SIG-M5 treated with dmso at 0.1 percent for 504 hours (cell line): ENCODE measurements around the gene DCLK2.
A peak's percentile ranks its signal among the peaks of the same experiment; 100 is the strongest.

Source experiments
- DNase-seq: peaks from one replicate; lab custom pipeline; 2025; ENCODE audit not compliant: unreplicated experiment; lab: John Stamatoyannopoulos, UW

Gene DCLK2

DNA sequence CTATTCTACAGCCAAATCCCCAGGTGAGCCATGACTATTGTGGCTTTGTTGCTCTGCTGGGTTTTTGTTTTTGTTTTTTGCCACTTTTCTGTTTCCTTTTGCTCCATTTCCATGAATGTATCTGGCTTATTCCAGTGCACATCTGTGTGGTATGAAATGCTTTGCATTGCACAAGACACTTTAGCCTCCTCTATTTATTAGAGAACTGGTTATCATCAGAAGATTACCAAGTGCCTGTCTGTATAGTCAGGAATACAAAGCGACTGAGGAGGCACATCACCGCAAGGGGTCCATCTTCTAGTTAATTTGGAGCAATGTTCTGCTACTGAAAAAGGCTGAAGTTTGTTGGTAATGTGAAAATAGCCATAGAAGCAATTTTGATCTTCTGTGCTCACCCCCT, 120.8 kb downstream of the DCLK2 start:
- DNase-seq, result no peak

DNA sequence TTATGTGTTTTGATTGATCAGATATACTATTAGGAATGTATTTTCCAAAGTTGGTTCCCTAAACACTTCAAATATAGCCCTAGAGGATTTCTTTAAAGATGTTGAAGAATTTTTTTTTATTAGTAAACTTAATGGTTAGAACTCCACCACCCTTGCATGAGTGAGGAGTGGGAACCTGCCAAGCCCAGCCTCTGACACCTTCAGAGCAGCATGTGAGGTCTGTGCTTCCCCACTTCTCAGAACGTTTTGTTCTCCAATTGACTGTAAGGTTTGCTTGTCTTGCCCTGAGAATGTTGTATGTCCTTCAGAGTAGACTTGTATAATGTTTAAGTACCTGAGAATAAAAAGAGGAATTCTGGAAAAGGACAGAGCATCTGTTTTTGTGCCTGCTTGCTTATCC, 126.8 kb downstream of the DCLK2 start:
- DNase-seq, result no peak

GRCh38 chr4:150206265-150206664, 128.0 kb downstream of the DCLK2 start:
- DNase-seq, result no peak

GRCh38 chr4:150206954-150207353, 128.7 kb downstream of the DCLK2 start:
- DNase-seq, result no peak

- DNase-seq, result no peak
Measured at GRCh38 chr4:150207871-150208270, 129.6 kb downstream of the DCLK2 start.

GRCh38 chr4:150209140-150209829, 131.0 kb downstream of the DCLK2 start:
- DNase-seq, result peak; percentile 50

- no peak for DNase-seq
Measured at GRCh38 chr4:150211016-150211415, 132.8 kb downstream of the DCLK2 start.

DNA sequence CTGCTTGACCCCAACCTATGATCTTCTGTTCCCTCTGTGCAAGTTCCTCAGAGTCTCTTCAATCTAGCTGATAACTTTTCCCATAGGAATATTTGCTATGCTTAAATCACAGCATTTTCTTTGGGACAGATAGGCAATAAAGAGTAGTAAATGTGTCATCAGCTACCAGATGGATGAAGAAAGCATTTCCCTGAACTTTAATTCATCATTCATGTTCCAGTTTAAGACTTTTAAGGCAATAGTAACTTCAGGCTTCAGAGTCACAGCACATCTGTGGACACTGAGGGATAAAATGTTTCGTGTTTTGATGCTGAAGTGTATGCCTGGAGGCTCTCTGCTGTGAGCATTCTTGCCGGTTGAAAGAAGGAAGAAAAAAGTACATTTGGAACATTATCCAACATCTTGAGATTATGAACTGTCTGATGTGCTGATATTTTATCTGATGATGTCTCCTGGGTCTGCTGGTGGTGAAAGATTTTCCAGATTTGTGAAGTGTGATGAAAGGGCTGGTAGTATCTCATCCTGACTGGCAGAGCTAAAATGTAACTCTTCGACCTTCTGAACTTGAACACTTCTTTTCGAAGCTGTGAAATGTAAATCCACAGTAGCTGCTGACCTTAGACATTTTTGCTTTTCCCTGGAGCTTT, 133.7 kb downstream of the DCLK2 start:
- no peak for DNase-seq

- DNase-seq, result no peak
Measured at GRCh38 chr4:150212485-150212884, 134.2 kb downstream of the DCLK2 start.

GRCh38 chr4:150212927-150213326, 134.7 kb downstream of the DCLK2 start:
- no peak for DNase-seq

DNA sequence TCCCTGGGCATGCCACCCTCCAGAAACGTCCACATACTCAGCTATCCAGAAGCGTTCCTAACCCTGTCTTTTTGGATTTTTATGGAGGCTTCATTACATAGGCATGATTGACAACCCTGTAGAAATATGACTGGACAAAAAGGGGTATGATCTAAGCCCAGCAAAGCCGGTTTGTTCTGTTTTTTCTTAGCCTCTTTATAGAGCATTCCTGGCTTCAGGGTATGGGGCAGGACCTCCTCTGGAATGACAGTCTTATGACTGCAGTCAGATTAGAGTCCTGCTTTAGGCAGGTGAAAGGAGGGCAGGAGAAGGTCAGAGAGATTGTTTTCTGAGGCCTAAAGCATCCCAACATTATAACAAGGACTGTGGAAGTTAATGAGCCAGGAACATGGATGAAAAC, 137.4 kb downstream of the DCLK2 start:
- DNase-seq, result peak; percentile 54

- DNase-seq, result no peak
Measured at GRCh38 chr4:150216726-150217125, 138.5 kb downstream of the DCLK2 start.

DNA sequence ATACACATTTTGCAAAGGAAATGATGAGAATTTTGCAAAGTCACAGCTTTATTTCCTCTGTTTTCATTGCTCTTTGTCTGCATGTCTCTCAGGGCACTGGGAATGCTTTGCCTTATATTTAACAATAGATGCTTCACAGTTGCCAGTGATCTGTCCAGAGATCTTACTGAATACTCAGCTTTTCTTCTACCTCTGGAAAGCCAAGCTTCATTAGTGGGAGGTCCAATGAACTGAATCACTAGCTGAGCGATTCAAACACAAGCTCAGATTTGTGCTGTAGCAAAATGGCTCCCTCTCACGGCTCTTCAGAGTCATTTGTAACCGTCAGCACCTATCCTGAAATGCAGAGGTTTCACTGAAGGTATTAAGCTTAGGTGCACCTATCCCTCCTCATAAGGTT, 138.9 kb downstream of the DCLK2 start:
- DNase-seq, result no peak

GRCh38 chr4:150217808-150218207, 139.6 kb downstream of the DCLK2 start:
- no peak for DNase-seq

DNA sequence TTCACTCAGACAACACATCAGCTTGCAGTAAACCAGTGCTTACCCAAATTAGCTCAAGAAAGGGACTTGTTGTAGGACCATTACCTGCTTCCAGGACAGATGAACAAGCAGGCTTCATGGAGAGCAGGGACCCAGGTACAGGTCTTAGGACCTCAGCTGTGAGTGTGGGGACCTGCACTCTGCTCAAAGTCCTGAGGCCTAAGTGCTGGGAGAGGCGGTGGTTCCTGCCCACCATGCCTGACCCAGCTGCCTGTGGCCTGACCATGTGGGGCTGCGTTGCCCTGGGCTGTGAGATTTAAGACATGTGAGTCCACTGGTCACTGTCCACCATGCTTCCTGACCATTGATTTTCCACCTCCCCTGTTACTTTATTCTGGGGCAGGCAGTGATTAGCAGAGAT, 140.2 kb downstream of the DCLK2 start:
- no peak for DNase-seq

DNA sequence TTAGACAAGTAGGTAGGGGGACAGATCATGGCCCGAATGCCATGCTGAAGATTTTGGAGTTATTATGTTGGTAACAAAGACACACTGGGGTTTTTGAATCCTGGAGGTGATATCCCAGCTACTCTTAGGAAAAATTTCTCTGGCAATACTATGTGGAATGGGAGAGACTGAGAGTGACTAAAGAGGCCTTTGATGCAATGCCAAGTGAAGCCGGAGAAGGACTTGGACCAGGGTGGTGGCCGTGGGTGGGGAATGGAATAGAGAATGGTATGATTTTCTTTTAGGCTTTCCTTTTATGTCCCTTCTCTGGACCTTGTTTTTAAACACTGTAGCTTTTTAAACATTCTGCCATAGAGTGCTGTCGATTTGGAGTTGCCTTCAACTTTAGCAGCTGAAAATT, 141.6 kb downstream of the DCLK2 start:
- DNase-seq, result no peak

DNA sequence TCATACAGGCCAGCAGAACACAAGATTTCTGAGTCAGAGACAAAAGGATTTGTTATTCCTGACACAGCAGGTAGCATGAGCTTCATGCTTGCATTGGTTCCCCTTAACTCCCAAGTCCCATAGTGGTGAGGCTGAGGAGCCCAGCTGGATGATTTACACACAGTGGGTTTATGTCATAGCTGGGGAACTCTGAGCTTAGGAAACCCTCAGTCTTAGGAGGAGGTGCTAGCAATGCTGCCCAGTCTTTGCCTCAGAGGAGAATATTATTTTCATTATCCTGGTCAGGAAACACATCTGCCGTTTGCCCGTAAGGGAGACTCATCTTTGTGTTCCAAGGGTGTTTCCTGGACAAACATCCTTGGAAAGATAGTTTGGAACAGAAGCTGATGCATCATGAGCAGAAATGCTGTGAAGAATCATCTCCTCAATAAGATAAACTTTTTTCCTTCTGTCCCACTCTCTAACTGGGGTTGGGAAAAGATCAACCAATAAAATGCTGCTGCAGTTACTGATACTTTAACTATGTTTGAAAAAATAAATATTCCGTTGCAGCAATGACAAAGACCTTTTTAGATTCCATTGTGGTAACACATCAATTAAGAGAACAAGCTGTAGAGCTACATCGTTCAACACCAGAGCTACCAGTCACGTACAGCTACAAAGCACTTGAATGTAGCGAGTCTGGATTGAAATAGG, 146.8 kb downstream of the DCLK2 start:
- DNase-seq, result no peak

- no peak for DNase-seq
Measured at GRCh38 chr4:150229520-150229919, 151.3 kb downstream of the DCLK2 start.

- DNase-seq, result no peak
Measured at GRCh38 chr4:150230561-150230960, 152.3 kb downstream of the DCLK2 start.

- DNase-seq, result no peak
Measured at GRCh38 chr4:150231107-150231770, 153.0 kb downstream of the DCLK2 start.

- DNase-seq, result no peak
Measured at GRCh38 chr4:150232029-150232428, 153.8 kb downstream of the DCLK2 start.

GRCh38 chr4:150234246-150234645, 156.0 kb downstream of the DCLK2 start:
- DNase-seq, result no peak
